ENCODE measurements around the gene RHBDD1. TPM values are rescaled to one million over a fixed set of nuclear protein-coding genes. Genes with fewer than 3 reads are reported as not detected.

RHBDD1 gene
- total RNA-seq, 2 experiments from 2014 or later, result 33.1 to 44.9 TPM

- POLR2A ChIA-PET, result interaction anchor here (1.7 kb wide), 1 partner anchor 40 kb away, joined by 8 read pairs; the partner anchor contains the start of gene RHBDD1
- peaks cover 41% of the 10 kb centered on the region for H3K4me1 Mint-ChIP-seq
- no peaks in the 10 kb centered on the region for H3K27me3 Mint-ChIP-seq
- peaks cover 5% of the 10 kb centered on the region for H3K36me3 Mint-ChIP-seq
- H3K27ac Mint-ChIP-seq, result no peak overlapping the region
- H3K4me3 Mint-ChIP-seq, result no peak overlapping the region
- H3K9me3 Mint-ChIP-seq, result no peaks in the 10 kb centered on the region
- DNase-seq (no peak), ATAC-seq (ENCODE audit: low read depth) (no peak)
Observed at GRCh38 chr2:226795281-226796011, 40.4 kb upstream of the RHBDD1 start.

GRCh38 chr2:226796012-226796839 is 39.6 kb upstream of the RHBDD1 start:
- no peak for ATAC-seq (ENCODE audit: low read depth)
- peaks cover 5% of the 10 kb centered on the region for H3K36me3 Mint-ChIP-seq
- no peaks in the 10 kb centered on the region for H3K9me3 Mint-ChIP-seq
- no peaks in the 10 kb centered on the region for H3K27me3 Mint-ChIP-seq
- peak overlapping the region; percentile 30 for H3K4me3 Mint-ChIP-seq
- POLR2A ChIA-PET, result interaction anchor here (0.9 to 1.7 kb wide), 2 partner anchors 39 to 40 kb away, joined by 3 to 8 read pairs; partner anchors contain the start of gene RHBDD1
- H3K4me1 Mint-ChIP-seq, result peaks cover 38% of the 10 kb centered on the region
- H3K27ac Mint-ChIP-seq, result peak overlapping the region; percentile 9
- DNase-seq, result no peak

- H3K27ac Mint-ChIP-seq, result no peak overlapping the region
- ATAC-seq (ENCODE audit: low read depth), result no peak
Observed at GRCh38 chr2:226796840-226797288, 39.0 kb upstream of the RHBDD1 start.

GRCh38 chr2:226797289-226797988 is 38.4 kb upstream of the RHBDD1 start:
- H3K36me3 Mint-ChIP-seq, result peaks cover 5% of the 10 kb centered on the region
- H3K27me3 Mint-ChIP-seq, result no peaks in the 10 kb centered on the region
- DNase-seq, result peak; percentile 30
- H3K4me1 Mint-ChIP-seq, result peaks cover 39% of the 10 kb centered on the region
- no peak for ATAC-seq (ENCODE audit: low read depth)
- H3K27ac Mint-ChIP-seq, result peak overlapping the region; percentile 30
- POLR2A ChIA-PET, result interaction anchor here (0.9 to 3.4 kb wide), 4 partner anchors 8 to 39 kb away, joined by 3 to 30 read pairs (median 16); partner anchors contain the start of gene RHBDD1
- peak overlapping the region; percentile 53 for H3K4me3 Mint-ChIP-seq
- no peaks in the 10 kb centered on the region for H3K9me3 Mint-ChIP-seq

More at GRCh38 chr2:226796840-226797288, 39.0 kb upstream of the RHBDD1 start:
- POLR2A ChIA-PET, result interaction anchor here (0.9 kb wide), 1 partner anchor 39 kb away, joined by 3 read pairs; the partner anchor contains the start of gene RHBDD1
- peak; percentile 34 for DNase-seq
- H3K4me1 Mint-ChIP-seq, result peaks cover 42% of the 10 kb centered on the region
- no peaks in the 10 kb centered on the region for H3K9me3 Mint-ChIP-seq
- peaks cover 5% of the 10 kb centered on the region for H3K36me3 Mint-ChIP-seq
- H3K4me3 Mint-ChIP-seq, result peak overlapping the region; percentile 35
- H3K27me3 Mint-ChIP-seq, result no peaks in the 10 kb centered on the region

- ATAC-seq (ENCODE audit: low read depth) (no peak), DNase-seq (no peak)
- Mint-ChIP-seq H3K36me3 (peaks cover 5% of the 10 kb centered on the region), H3K9me3 (no peaks in the 10 kb centered on the region), H3K27ac (peak overlapping the region; percentile 84), H3K4me3 (peak overlapping the region; percentile 89), H3K4me1 (peaks cover 38% of the 10 kb centered on the region), H3K27me3 (no peaks in the 10 kb centered on the region)
- POLR2A ChIA-PET, result interaction anchor here (0.7 to 3.4 kb wide), 5 partner anchors 8 to 187 kb away, joined by 3 to 30 read pairs (median 3); partner anchors contain the start of gene RHBDD1
Observed at GRCh38 chr2:226797989-226798421, 37.8 kb upstream of the RHBDD1 start.

- peaks cover 5% of the 10 kb centered on the region for H3K36me3 Mint-ChIP-seq
- POLR2A ChIA-PET, result interaction anchor here (0.6 to 3.4 kb wide), 8 partner anchors 9 to 582 kb away, joined by 3 to 30 read pairs (median 3); partner anchors contain the start of gene RHBDD1
- H3K27me3 Mint-ChIP-seq, result no peaks in the 10 kb centered on the region
- H3K4me1 Mint-ChIP-seq, result peaks cover 32% of the 10 kb centered on the region
- no peaks in the 10 kb centered on the region for H3K9me3 Mint-ChIP-seq
- ATAC-seq (ENCODE audit: low read depth) (peak; percentile 41), DNase-seq (peak; percentile 77)
- peak overlapping the region; percentile 89 for H3K4me3 Mint-ChIP-seq
- peak overlapping the region; percentile 84 for H3K27ac Mint-ChIP-seq
Observed at GRCh38 chr2:226798422-226799210, 37.2 kb upstream of the RHBDD1 start.

- Mint-ChIP-seq H3K36me3 (peaks cover 3% of the 10 kb centered on the region), H3K27me3 (peaks cover 5% of the 10 kb centered on the region), H3K4me1 (peaks cover 26% of the 10 kb centered on the region), H3K4me3 (peak within 1 kb of the TSS; percentile 89), H3K9me3 (no peaks in the 10 kb centered on the region), H3K27ac (peak within 1 kb of the TSS; percentile 84)
- DNase-seq, result peak; percentile 79
- POLR2A ChIA-PET, result interaction anchor here (0.6 to 3.4 kb wide), 10 partner anchors 8 to 583 kb away, joined by 3 to 30 read pairs (median 5); partner anchors contain the start of gene RHBDD1
- peak; percentile 53 for ATAC-seq (ENCODE audit: low read depth)
Observed at GRCh38 chr2:226799211-226799975, 36.5 kb upstream of the RHBDD1 start, which contains the start of gene IRS1. TSS of gene IRS1 (minus strand) at chr2:226799820. CDS start at chr2:226798738, 1,082 bp downstream.

GRCh38 chr2:226799976-226800940 is 35.6 kb upstream of the RHBDD1 start:
- H3K36me3 Mint-ChIP-seq, result no peaks in the 10 kb centered on the region
- peak overlapping the region; percentile 82 for H3K27ac Mint-ChIP-seq
- H3K4me3 Mint-ChIP-seq, result peak overlapping the region; percentile 89
- ATAC-seq (ENCODE audit: low read depth) (no peak), DNase-seq (no peak)
- peaks cover 21% of the 10 kb centered on the region for H3K4me1 Mint-ChIP-seq
- H3K27me3 Mint-ChIP-seq, result peaks cover 10% of the 10 kb centered on the region
- H3K9me3 Mint-ChIP-seq, result no peaks in the 10 kb centered on the region
- POLR2A ChIA-PET, result interaction anchor here (0.5 to 3.4 kb wide), 9 partner anchors 8 to 1135 kb away, joined by 4 to 30 read pairs (median 7); partner anchors contain the start of gene RHBDD1

GRCh38 chr2:226800941-226801784 is 34.7 kb upstream of the RHBDD1 start:
- H3K36me3 Mint-ChIP-seq, result no peaks in the 10 kb centered on the region
- peaks cover 10% of the 10 kb centered on the region for H3K27me3 Mint-ChIP-seq
- POLR2A ChIA-PET, result interaction anchor here (0.5 to 3.4 kb wide), 6 partner anchors 9 to 1136 kb away, joined by 4 to 30 read pairs (median 7); partner anchors contain the start of gene RHBDD1
- peak overlapping the region; percentile 79 for H3K27ac Mint-ChIP-seq
- H3K4me1 Mint-ChIP-seq, result peaks cover 21% of the 10 kb centered on the region
- peak; percentile 55 for ATAC-seq (ENCODE audit: low read depth)
- no peaks in the 10 kb centered on the region for H3K9me3 Mint-ChIP-seq
- peak overlapping the region; percentile 89 for H3K4me3 Mint-ChIP-seq
- peak; percentile 84 for DNase-seq

GRCh38 chr2:226802573-226802972 is 33.3 kb upstream of the RHBDD1 start:
- H3K4me1 Mint-ChIP-seq, result peaks cover 20% of the 10 kb centered on the region

More at GRCh38 chr2:226802573-226802972, 33.3 kb upstream of the RHBDD1 start:
- Mint-ChIP-seq H3K36me3 (no peaks in the 10 kb centered on the region), H3K27me3 (peaks cover 12% of the 10 kb centered on the region), H3K4me3 (no peak overlapping the region), H3K9me3 (no peaks in the 10 kb centered on the region), H3K27ac (no peak overlapping the region)
- ATAC-seq (ENCODE audit: low read depth) (no peak), DNase-seq (no peak)
- POLR2A ChIA-PET, result interaction anchor here (0.8 to 1.6 kb wide), 2 partner anchors 8 to 33 kb away, joined by 3 to 9 read pairs; partner anchors contain the start of gene RHBDD1
